T-helper 1 cell treated with Interleukin-12 subunit alpha and Interleukin-12 subunit beta and Interleukin-4 antibody, amounts not matched to agents 30 ng/mL and 1 ng/mL, for 36 hours (primary cell): ENCODE results near the gene ALK. TPM values are rescaled to one million over a fixed set of nuclear protein-coding genes. Genes with fewer than 3 reads are reported as not detected.

Source experiments
- intact Hi-C: fragments of 100-400 bp; cut with micrococcal nuclease; formaldehyde crosslinking; loops from one replicate; pipeline ENCODE4 v1.15.1; 2024
- total RNA-seq: library from RNA; stranded (reverse); gene quantifications from 2 replicates; pipeline ENCODE4 v1.2.3, GENCODE V29; 2022

Gene ALK
- total RNA-seq, 1 donor from 2014 or later: not detected

DNA sequence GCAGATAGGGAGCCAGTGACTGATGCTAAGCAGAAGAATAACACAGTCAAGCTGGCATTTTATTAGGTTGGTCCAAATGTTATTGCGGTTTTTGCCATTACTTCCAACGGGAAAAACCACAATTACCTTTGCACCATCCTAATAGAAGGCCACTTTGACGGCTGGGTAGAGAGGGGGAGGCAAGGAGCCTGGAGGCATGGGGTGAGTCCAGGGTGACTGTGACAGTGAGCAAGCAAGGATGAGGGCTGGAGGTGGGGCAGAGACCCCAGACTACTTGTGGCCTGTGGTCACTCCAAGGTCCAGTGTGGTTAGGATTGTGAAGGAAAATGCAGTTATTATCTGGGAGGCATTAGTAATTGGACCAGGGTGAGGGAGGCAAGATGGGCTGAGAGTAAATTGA is 416.6 kb downstream of the ALK start:
- intact Hi-C loops: no loop called here

- intact Hi-C loops: no loop called here
Measured at GRCh38 chr2:29502460-29502911, 418.9 kb downstream of the ALK start.

- intact Hi-C loops: no loop called here
Measured at GRCh38 chr2:29497375-29497774, 424.0 kb downstream of the ALK start.

GRCh38 chr2:29496198-29496597 is 425.2 kb downstream of the ALK start:
- intact Hi-C loops: no loop called here

- intact Hi-C loops: no loop called here
Measured at GRCh38 chr2:29495536-29496060, 425.8 kb downstream of the ALK start.

DNA sequence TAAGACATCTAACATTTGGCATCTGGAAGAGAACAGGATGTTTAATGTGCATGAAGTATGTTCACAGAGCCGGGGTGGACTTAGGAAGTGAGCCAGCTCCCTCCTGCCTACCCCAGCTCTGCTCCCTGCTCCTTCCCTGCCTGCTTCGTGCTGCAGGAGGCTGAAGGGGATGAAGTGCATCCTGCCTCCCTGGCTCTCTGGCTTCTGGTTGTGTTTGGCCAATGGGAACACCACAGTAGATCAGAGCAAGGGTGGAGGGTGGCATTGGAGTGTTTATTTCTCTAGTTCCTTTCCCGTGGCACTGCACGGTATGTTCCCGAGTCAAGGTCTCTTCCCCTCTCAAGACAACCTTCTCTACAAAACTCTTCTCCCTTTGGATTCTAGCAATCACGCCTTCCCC is 426.3 kb downstream of the ALK start:
- intact Hi-C loops: no loop called here

GRCh38 chr2:29492701-29493100 is 428.7 kb downstream of the ALK start:
- intact Hi-C loops: no loop called here

DNA sequence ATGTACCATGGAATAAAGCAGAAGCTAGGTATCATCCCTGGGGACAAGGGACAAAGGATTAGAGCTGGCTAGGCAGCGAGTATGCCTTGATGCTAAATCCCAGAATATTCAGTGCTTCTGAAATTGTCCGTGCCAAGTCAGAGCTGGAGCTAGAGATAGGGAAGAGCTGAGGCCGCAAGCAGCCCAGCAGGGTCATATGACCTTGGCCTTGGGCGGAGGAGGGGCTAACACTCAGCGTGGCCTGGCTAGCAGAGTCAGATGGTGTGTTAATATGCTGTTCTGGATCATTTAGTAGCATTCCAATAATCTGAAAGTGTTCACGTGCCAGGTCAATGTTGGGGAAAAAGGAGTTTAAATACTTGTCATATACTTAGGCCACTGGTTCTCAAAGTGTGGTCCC is 431.3 kb downstream of the ALK start:
- intact Hi-C loops: no loop called here

- intact Hi-C loops: no loop called here
Measured at GRCh38 chr2:29489568-29489967, 431.8 kb downstream of the ALK start.

DNA sequence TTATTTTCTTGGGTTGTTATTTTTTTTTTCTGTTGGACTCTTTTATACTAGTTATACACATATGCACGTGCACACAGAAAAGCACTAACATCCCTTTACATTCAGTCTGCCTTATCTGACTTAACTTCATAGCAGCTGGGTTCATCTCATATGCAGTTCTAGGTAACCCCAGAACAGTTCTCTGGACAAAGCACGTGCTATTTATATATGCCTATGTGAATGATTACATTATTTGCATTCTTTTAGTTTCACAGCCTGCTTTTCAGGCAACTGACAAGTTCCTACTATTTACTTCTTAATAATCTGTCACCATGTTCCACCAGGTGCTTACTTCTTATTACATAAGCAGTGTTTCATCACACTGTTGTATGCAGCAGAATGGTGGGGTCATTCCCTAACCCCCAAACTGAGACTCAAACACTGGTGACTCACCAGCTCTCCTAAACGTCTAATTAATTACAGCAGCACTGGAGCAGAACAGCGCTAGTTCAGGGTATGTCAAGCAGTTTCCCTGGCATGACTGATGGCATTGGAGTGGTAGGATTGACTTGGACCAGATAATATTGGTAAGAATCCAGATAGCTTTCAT is 433.3 kb downstream of the ALK start:
- intact Hi-C loops: no loop called here

DNA sequence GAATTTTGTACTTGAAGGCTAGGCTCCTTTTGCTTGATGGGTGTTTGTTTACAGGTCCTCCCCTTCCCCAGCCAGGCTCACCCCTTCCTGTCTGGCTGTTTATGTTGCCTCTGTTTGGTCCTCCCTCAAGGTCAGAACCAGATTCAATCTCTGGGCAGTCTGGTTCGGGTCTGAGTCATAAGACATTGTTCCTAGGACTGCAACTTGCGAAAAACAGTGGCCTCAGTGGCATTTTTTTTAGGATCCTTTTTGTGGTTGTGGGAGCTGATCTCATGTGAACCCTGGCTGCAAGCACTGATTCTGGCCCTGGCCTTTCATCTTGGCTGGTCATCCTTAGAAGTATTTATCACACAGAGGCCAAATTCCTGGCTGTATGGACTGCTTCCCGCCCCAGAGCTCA is 435.8 kb downstream of the ALK start:
- intact Hi-C loops: no loop called here

DNA sequence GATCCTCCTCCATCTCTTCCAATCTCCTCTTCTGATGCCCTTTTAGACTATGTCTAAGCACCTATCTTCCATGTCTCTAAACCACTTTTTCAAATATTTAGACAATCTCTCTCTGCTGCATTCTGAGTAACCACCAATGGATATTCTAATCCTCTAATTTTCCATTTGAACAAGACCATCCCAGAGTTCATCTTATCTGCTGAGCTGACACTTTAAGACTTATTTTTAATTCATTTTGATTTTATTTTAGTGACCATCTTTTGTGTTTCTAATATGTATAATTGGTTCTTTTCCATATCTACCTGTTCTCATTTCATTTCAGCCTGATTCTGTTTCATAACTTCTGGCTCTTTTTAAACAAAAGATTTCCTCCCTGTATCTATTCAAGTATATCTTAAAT is 436.3 kb downstream of the ALK start:
- intact Hi-C loops: no loop called here

GRCh38 chr2:29482867-29483266 is 438.5 kb downstream of the ALK start:
- intact Hi-C loops: no loop called here

DNA sequence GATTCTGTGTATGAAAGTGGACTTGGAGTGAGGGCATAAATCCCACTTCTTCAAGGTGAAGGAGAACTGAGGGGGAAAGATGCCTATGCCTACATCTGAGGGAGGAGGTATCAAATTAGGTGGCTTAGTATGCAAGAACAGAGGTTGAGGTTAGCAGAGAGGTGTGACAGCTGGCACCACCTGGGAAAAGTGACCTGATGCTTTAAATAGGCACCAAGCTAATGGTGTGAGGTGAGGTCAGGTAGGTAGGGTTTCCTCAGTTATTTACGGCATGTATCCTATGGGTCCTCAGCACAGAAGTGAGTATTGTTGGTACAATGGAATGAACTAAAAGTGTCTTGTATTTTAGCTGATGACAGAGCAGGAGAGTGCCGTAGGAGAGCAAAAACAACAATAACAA is 439.0 kb downstream of the ALK start:
- intact Hi-C loops: no loop called here

DNA sequence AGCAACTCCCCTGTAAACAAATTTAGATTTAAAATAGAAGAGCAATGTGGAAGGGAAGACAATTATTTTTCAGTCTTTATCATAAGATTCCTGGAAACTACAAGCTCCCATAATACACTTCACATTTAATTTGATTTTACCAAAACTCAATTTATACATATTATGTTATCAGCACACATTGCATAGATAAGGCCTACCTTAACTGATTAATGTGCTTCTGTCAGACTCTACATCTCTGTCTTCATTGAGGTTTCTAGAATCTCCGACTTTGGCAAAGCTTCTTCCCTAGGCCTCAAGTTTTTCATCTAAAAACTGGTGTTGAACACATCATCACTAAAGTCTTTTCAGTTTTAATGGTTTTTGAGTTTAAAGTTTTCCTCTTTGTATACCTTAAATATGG is 440.1 kb downstream of the ALK start:
- intact Hi-C loops: no loop called here

DNA sequence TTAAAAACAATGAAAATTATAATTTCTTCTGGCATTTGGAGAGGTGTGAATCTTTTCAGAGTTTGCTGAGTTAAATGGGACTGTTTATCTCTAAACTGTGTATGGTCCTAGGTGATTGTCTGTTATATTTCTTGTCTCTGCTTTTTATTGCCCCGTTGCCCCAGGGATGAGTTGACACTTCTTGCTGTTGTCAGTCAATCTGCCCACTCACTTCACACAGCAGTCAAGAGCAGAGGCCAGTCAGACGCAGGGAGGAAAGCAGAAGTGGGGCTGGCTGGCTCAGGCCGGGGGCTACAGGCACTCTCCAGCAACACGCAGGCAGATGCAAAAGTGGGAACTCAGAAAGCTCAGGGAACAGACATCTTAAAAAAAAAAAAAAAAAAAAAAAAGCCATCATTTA is 441.0 kb downstream of the ALK start:
- intact Hi-C loops: no loop called here

- intact Hi-C loops: no loop called here
Measured at GRCh38 chr2:29479401-29479800, 442.0 kb downstream of the ALK start.

DNA sequence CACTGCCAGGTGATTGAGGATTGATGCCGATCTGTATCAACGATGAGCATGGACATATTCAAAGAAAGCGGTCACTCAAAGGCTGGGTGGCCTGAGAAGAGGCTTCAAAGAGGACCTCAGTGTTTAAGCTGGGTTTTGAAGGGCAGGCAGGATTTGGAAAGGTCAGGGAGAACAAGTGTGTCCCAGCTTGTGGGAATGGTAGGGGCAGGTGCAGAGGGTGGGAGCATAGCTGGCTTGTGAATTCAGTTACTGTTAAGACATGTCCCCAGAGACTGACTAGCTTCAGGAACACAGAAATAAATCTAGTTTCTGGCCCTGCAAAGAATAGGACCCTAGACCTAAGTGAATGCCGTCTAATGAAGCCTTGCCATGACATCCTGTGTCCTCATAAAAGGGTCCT is 442.7 kb downstream of the ALK start:
- intact Hi-C loops: no loop called here

- intact Hi-C loops: no loop called here
Measured at GRCh38 chr2:29477186-29477585, 444.2 kb downstream of the ALK start.

- intact Hi-C loops: no loop called here
Measured at GRCh38 chr2:29475499-29475898, 445.9 kb downstream of the ALK start.

DNA sequence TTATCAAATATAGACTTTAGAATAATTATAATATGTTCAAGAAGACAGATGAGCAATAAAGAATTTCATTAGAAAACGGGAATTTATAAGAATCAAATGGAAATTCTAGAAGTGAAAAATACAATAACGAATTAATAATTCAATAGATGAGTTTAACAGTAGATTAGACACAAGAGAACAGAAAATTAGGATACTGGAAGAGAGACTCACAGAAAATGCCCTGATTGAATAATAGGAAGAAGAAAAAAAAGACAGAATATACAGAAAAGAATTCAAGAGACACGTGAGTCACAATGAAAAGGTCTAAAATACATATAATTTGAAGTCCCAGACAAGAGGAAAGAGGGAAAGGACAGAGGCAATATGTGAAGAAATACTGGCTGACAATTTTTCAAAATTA is 451.4 kb downstream of the ALK start:
- intact Hi-C loops: no loop called here

DNA sequence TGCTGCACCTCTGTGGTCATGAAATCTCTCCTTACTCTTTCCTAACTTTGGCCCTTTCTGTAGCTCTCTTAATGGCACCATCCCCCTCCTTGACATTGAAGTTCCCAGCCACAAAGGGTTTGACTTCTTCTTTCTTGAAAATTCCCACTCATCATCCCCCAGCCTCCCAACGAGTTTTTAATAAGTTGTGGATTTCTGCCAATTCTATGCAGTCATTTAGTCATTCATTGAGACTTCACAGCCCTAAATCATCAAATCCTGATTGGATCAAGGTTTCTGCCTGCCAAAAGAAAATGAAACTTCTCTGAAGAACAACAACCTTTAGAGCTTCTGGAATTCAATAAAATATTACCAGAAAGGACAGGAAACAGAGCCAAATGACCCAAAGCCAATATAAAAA is 451.9 kb downstream of the ALK start:
- intact Hi-C loops: no loop called here

DNA sequence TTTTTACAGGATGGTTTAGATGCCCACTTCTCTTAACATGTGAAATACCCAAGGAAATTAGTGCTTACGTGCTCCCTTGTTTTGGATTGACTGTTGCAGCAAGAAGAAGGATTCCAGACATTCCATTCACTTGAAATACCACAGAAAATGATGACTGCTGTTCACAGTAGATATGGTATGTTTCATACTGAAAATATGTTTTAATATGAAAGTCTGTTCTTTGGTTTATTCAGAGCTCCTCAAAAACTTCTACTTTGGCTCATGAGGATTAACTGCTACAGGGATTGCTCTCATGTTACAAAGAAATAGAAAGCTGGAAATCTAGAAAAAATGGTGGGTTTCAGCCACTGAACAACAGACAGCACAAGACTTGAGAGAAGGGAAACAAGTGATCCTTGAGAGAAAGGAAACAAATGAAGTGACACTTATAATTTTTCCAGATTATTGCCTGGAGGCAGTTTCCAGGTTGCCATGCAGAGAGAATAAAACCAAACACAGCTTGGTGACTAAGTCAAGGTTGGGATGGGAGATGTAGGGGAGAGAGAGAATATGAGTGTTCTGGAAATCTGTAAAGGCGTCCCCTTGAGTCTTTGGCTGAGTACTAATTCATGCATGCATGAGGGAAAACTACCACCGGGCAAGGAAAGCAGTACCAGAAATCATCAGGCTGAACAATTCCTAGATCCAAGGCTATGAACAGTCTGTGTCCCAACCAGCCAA is 458.0 kb downstream of the ALK start:
- intact Hi-C loops: no loop called here
